Medulla oblongata (tissue), 1 donor: ENCODE results near the gene RANBP9.

Source experiments
- DNase-seq: peaks from one replicate; pipeline ENCODE4 v3.0.0-alpha.2; 2015; ENCODE audit errors: extremely low spot score

RANBP9 gene

GRCh38 chr6:13653296-13653695 is 58.3 kb downstream of the RANBP9 start:
- no peak for DNase-seq

- DNase-seq: no peak
Observed at GRCh38 chr6:13649393-13649792, 62.2 kb downstream of the RANBP9 start.

- no peak for DNase-seq
Observed at GRCh38 chr6:13648850-13649249, 62.8 kb downstream of the RANBP9 start.

GRCh38 chr6:13643125-13643524 is 68.5 kb downstream of the RANBP9 start:
- DNase-seq: no peak

GRCh38 chr6:13641315-13641714 is 70.3 kb downstream of the RANBP9 start:
- no peak for DNase-seq

GRCh38 chr6:13638626-13639025 is 73.0 kb downstream of the RANBP9 start:
- no peak for DNase-seq

- no peak for DNase-seq
Observed at GRCh38 chr6:13638014-13638413, 73.6 kb downstream of the RANBP9 start.

- DNase-seq: peak; percentile 13
Observed at GRCh38 chr6:13635948-13636658, 75.5 kb downstream of the RANBP9 start.

GRCh38 chr6:13633343-13633742 is 78.3 kb downstream of the RANBP9 start:
- no peak for DNase-seq

- DNase-seq: no peak
Observed at GRCh38 chr6:13630499-13630898, 81.1 kb downstream of the RANBP9 start.

GRCh38 chr6:13629459-13630116 is 82.0 kb downstream of the RANBP9 start:
- DNase-seq: no peak

GRCh38 chr6:13624871-13625288 is 86.8 kb downstream of the RANBP9 start:
- DNase-seq: peak; percentile 8

- no peak for DNase-seq
Observed at GRCh38 chr6:13617066-13617465, 94.6 kb downstream of the RANBP9 start.

GRCh38 chr6:13615792-13616120 is 95.9 kb downstream of the RANBP9 start:
- DNase-seq: no peak

GRCh38 chr6:13614926-13615791 is 96.5 kb downstream of the RANBP9 start, which contains the start of gene NOL7:
NOL7 (plus strand) TSS chr6:13615335; CDS start chr6:13615359, 24 bp downstream.
- peak; percentile 99 for DNase-seq

- DNase-seq: no peak
Observed at GRCh38 chr6:13614126-13614925, 97.3 kb downstream of the RANBP9 start.

GRCh38 chr6:13613029-13613594 is 98.5 kb downstream of the RANBP9 start:
- DNase-seq: no peak

GRCh38 chr6:13611715-13612114 is 99.9 kb downstream of the RANBP9 start:
- no peak for DNase-seq

- no peak for DNase-seq
Observed at GRCh38 chr6:13605634-13606033, 106.0 kb downstream of the RANBP9 start.

- DNase-seq: no peak
Observed at GRCh38 chr6:13604546-13605416, 106.9 kb downstream of the RANBP9 start.
